Activated T-cell treated with anti-CD3 and anti-CD28 coated beads for 48 hours (primary cell): Measurements from ENCODE around the gene REG1A.

Experiments used
- DNase-seq: peaks from one replicate; pipeline ENCODE4 v3.0.0-alpha.2; 2020; ENCODE audit warnings: low read depth

REG1A gene

GRCh38 chr2:79128406-79128805 is 8.1 kb downstream of the REG1A start:
- DNase-seq: no peak

DNA sequence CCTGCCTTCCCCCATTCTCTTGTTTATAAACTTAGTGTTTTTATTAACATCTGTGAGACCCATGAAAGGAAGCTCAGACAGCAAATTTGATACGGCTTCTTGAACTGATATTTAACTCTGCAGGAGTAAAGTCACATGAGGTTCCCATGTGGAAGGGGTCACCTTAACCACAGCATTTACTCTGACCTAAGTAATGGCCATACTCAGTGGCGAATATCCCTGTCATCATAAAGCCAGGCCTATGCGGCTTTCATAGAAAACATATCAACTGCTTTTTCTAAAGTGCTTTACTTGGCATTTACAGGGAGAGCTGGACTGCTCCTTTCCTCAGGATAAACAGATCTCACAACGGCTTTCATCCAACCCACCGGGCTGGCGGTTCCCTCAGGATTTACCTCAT is 9.0 kb downstream of the REG1A start:
- no peak for DNase-seq

GRCh38 chr2:79129804-79130203 is 9.5 kb downstream of the REG1A start:
- no peak for DNase-seq

DNA sequence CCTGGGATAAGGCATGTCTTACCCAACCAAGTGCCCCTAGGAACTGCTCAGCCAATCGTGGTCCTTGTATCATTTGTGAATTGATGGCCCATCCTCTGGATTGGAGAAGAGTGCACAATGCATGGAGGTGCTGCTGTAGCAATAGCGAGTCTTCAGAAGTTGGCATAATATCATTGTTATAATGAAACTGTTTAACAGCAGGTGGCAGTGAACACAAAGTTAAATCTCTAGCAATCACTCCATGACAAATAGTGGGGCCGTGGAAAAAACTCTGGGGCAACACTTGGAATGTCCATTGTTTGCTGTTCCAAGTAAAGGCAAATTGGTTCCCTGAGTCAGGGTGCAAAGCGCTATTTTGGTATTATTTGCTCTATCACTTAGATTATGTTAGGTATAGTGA is 11.4 kb downstream of the REG1A start:
- DNase-seq: no peak

GRCh38 chr2:79138385-79138784 is 18.1 kb downstream of the REG1A start:
- DNase-seq: no peak

DNA sequence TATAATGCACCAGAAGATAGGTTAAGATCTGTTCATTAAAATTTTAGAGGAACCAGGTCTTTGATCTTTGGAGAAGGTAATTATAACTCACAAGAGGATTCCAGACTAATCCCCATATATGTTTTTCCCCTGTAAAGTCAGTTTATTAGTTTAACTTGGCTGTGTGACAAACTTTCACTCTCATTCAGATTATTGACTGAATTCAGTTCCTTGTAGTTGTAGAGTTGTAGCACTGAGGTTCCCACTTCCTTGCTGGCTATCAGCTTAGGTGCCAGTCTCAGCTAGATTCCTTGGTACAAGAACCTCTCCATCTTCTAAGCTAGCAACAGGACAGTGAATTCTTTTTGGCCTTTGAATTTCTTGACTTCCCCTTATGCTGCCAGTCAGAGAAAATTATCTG is 19.1 kb downstream of the REG1A start:
- no peak for DNase-seq

DNA sequence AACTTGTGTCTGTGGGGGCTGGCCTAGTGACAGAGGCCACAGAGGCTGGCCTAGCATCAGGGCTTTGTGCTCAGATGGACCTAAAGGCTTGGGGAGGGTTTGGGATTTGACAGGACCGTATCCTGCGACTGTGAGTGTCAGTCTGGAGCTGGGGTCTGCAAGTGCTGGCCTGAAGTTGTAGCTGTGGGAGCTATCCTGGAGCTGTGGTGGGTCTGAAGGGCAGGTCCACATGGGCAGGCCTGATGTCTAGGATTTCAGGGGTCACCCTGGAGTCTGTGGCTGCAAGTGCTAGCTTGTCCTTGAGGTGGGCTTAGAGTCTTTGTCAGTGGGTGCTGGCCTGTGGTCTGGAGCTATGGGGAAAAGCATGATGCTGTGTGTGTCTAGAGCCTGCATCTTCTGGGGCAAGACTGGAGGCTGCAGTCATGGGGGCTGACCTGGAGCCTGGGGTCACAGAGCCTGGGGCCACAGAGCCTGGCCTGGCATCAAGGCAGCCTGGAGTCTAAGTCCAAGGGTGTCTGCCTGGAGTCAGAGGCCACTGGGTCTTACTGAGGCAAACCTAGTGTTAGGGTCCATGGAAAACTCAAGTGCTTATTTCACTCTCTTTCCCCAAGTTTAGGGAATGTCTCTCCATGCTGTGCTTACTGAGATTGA is 35.7 kb downstream of the REG1A start:
- DNase-seq: no peak

- no peak for DNase-seq
Measured at GRCh38 chr2:79159030-79159429, 38.7 kb downstream of the REG1A start.

DNA sequence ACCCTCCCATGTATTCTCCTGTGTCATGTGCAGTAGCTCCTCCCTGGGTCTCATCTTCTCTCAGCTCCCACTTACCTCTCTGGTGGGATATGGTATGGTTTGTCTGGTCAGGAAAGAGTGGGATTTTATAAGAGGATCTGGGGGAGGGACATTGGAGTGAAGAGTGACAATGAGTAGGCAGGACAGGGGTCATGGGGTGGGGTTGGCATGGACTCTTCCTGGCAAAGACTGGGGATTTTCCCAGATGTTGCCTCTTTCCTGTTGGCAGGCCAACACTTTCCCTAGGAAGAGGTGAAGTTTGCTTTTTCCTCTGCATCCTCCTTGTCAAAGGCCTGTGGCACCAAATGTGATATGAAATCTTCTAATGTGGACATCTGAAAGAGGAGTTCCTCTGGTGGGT is 39.4 kb downstream of the REG1A start, which contains the start of gene REG3A:
REG3A (minus strand) TSS at position 101 of the 400 bp plus-strand sequence. CDS start 348 bp downstream, outside the sequence.
- no peak for DNase-seq

DNA sequence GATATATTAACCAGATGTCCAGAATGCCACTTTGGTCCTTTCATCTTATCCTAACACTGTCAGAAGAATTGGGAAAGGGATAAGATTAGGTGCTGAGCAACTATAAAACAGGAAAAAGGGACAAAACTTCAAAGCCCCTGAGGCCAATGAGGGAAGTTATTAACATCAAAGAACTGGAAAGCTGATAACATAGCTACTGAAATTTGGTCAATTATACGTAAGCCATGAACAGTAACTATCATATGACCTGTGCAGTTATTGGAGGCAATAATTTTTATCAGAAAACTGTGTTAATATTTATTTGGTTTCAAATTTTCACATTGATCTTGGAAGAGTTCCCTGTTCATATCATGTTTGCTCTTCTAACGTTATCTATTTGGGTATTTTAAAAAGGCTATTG is 41.8 kb downstream of the REG1A start:
- no peak for DNase-seq

GRCh38 chr2:79162801-79163200 is 42.5 kb downstream of the REG1A start:
- DNase-seq: no peak

GRCh38 chr2:79171348-79171958 is 51.2 kb downstream of the REG1A start:
- DNase-seq: no peak
